Testis (tissue), 3 donors: Measurements from ENCODE around the gene MDGA2. TPM values are rescaled to one million over a fixed set of nuclear protein-coding genes. Genes with fewer than 3 reads are reported as not detected.

Source experiments
- DNase-seq: peaks from one replicate; pipeline ENCODE4 v3.0.0-alpha.2; 2019
- H3K27ac ChIP-seq, 2 donors: fragments of 200-600 bp; sonication (generic); one replicate each; pipeline ENCODE4 v1.5.1; 2019
- H3K27me3 ChIP-seq: fragments of 200-600 bp; sonication (generic); one replicate; pipeline ENCODE4 v1.5.1; 2019
- H3K36me3 ChIP-seq: fragments of 200-600 bp; sonication (generic); one replicate; pipeline ENCODE4 v1.5.1; 2017; ENCODE audit warnings: low read depth; ENCODE audit errors: missing control alignments
- H3K4me1 ChIP-seq: fragments of 200-600 bp; sonication (generic); one replicate; pipeline ENCODE4 v1.5.1; 2019
- H3K4me3 ChIP-seq, 2 donors: fragments of 200-600 bp; sonication (generic); one replicate each; pipeline ENCODE4 v1.5.1; 2017 to 2019
- H3K9me3 ChIP-seq: fragments of 200-600 bp; sonication (generic); one replicate; pipeline ENCODE4 v1.5.1; 2017
- POLR2A ChIP-seq: fragments of 450-650 bp; IDR thresholded peaks from one replicate; pipeline ENCODE4 v1.6.1; 2017; ENCODE audit warnings: antibody characterized with exemption, mild to moderate bottlenecking, moderate library complexity
- WGBS, 2 donors: methylation state at CpG; one replicate each; pipeline ENCODE4 v1.1.5; 2018; 5-methylcytosine and 5-hydroxymethylcytosine counted together
- intact Hi-C: fragments of 100-400 bp; cut with DNase I; formaldehyde crosslinking; loops from one replicate; pipeline ENCODE4 v1.15.1; 2023; ENCODE audit warnings: low total_unique reads
- polyA plus RNA-seq: library from polyadenylated mRNA; stranded (reverse); fragments of 350-450 nt; fragmentation: Illumina TruSeq; extraction: RNeasy Lipid Tissue Mini Kit (QIAGEN cat#74804); gene quantifications from one replicate; pipeline ENCODE4 v1.2.3, GENCODE V29; 2014; ENCODE audit warnings: low read depth, low replicate concordance; ENCODE audit not compliant: insufficient read depth
- total RNA-seq, 2 donors: library from RNA; depleted of rRNA; stranded (reverse); fragments of >200 nt; gene quantifications; one replicate each; pipeline ENCODE4 v1.2.3, GENCODE V29; 2016
- TF ChIP-seq, protein P1 (sequence below), 3 experiments: fragments of 450-650 bp in 2 of 3; fragments of 200-600 bp in 1 of 3; sonication (generic) in 1 of 3; IDR thresholded peaks; one replicate each; pipeline ENCODE4 v1.5.1; 2016 to 2019; ENCODE audit warnings: antibody characterized with exemption in 3 of 3, mild to moderate bottlenecking in 2 of 3, moderate library complexity in 1 of 3

Gene MDGA2
- total and polyA plus RNA-seq, 3 donors from 2014 or later = 3.9 to 11.6 (median 8.4) TPM

DNA sequence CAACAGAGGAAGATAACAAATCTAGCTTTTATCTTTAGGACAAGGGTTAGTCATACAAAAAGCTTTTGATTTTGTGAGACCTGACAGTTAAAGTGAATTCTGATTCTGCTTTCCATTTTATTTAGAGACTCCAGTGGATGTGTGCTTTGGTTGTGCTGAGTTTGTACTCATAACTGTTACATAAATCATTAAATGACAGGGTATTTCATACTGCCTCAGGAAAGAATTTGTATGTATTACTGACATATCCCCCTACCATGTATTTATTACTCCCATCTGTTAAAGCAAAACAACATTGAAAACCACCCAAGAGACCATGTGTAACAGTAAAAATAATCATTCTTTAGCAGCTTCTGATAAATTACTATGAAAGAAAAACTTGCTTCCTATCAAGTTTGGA lies 780.9 kb downstream of the MDGA2 start:
- no peak for DNase-seq
- intact Hi-C loops = no loop called here
- Histone ChIP-seq H3K27ac (no peak overlapping the region), H3K4me3 (no peak overlapping the region), H3K9me3 (no peaks in the 10 kb centered on the region), H3K36me3 (no peaks in the 10 kb centered on the region), H3K27me3 (no peaks in the 10 kb centered on the region), H3K4me1 (no peaks in the 10 kb centered on the region)
- TF ChIP-seq, protein P1, sequence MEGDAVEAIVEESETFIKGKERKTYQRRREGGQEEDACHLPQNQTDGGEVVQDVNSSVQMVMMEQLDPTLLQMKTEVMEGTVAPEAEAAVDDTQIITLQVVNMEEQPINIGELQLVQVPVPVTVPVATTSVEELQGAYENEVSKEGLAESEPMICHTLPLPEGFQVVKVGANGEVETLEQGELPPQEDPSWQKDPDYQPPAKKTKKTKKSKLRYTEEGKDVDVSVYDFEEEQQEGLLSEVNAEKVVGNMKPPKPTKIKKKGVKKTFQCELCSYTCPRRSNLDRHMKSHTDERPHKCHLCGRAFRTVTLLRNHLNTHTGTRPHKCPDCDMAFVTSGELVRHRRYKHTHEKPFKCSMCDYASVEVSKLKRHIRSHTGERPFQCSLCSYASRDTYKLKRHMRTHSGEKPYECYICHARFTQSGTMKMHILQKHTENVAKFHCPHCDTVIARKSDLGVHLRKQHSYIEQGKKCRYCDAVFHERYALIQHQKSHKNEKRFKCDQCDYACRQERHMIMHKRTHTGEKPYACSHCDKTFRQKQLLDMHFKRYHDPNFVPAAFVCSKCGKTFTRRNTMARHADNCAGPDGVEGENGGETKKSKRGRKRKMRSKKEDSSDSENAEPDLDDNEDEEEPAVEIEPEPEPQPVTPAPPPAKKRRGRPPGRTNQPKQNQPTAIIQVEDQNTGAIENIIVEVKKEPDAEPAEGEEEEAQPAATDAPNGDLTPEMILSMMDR (IDR thresholded peaks at IDR 0.05) = no peak
- TF ChIP-seq POLR2A = no peak

DNA sequence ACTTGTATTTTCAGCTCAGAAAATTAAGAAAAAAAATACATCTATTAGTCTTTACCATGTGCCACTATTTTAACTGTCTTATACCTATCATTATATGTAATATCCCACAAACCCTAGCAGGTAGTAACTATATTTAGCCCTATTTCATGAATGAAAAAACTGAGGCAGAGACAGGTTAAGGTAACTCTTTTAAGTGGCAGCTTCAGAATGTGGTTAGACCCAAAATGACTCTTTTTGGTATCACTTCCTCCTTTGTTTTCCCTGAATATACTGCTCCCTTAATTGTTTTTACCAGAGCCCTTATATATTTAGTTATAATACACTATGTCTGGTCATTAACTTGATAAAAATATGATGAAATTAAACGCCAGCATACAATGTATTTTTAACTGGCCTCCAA lies 788.3 kb downstream of the MDGA2 start:
- DNase-seq = no peak
- no peaks in the 10 kb centered on the region for H3K27me3 ChIP-seq
- intact Hi-C loops = no loop called here
- H3K36me3 ChIP-seq = no peaks in the 10 kb centered on the region
- H3K27ac ChIP-seq = no peak overlapping the region
- 92 to 94% methylated on average over 1 of the region's 1 CpG for WGBS, 2 donors
- no peak for TF ChIP-seq POLR2A
- TF ChIP-seq, protein P1 (IDR thresholded peaks at IDR 0.05) = no peak
- H3K4me1 ChIP-seq = no peaks in the 10 kb centered on the region
- no peaks in the 10 kb centered on the region for H3K9me3 ChIP-seq
- H3K4me3 ChIP-seq = no peak overlapping the region

DNA sequence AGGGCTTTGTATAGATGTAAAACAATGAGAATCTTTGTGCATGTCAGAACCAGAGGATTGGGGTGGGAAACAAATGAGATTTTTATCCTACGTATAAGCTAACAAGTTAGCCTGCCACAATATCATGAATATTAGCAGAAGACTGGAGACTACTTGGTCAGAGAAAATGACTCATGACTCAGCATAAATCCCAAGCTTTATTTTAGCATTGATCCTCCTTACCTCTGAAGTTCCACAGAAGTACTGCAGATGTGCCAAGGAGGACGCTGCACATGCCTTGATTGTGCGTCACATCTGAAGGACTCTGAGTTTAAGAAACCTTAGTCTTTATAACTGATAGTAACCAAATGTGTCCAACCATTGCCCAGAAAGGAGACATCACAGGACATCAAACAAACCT lies 789.8 kb downstream of the MDGA2 start:
- DNase-seq = no peak
- Histone ChIP-seq H3K36me3 (no peaks in the 10 kb centered on the region), H3K27ac (no peak overlapping the region), H3K4me1 (no peaks in the 10 kb centered on the region), H3K9me3 (no peaks in the 10 kb centered on the region), H3K27me3 (no peaks in the 10 kb centered on the region), H3K4me3 (no peak overlapping the region)
- intact Hi-C loops = no loop called here
- TF ChIP-seq, protein P1 (IDR thresholded peaks at IDR 0.05) = no peak
- TF ChIP-seq POLR2A = no peak
- 94 to 97% methylated on average over 3 of the region's 3 CpGs for WGBS, 2 donors

DNA sequence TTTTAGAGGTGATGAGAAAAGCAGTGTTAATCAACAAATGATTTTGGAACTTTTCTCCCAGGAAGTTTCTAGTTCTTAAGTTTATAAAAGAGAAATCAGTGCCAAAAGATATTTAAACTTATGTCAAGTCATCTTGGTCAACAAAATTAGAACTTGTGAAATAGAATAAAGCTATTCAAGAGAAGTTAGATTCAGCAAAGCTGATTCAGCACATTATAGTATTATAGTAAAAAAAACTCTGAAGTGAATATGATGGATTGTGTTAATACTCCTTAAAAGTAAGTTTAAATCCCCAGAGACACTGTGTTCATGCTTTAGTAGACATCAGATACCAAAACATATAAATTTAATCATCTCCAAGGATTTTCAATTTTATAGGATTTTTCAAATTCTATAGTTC lies 813.7 kb downstream of the MDGA2 start:
- no peak for TF ChIP-seq POLR2A
- TF ChIP-seq, protein P1 (IDR thresholded peaks at IDR 0.05) = no peak
- H3K4me3 ChIP-seq = no peak overlapping the region
- H3K9me3 ChIP-seq = no peaks in the 10 kb centered on the region
- no peaks in the 10 kb centered on the region for H3K27me3 ChIP-seq
- DNase-seq = no peak
- H3K27ac ChIP-seq = no peak overlapping the region
- no peaks in the 10 kb centered on the region for H3K36me3 ChIP-seq
- H3K4me1 ChIP-seq = no peaks in the 10 kb centered on the region
- intact Hi-C loops = no loop called here

DNA sequence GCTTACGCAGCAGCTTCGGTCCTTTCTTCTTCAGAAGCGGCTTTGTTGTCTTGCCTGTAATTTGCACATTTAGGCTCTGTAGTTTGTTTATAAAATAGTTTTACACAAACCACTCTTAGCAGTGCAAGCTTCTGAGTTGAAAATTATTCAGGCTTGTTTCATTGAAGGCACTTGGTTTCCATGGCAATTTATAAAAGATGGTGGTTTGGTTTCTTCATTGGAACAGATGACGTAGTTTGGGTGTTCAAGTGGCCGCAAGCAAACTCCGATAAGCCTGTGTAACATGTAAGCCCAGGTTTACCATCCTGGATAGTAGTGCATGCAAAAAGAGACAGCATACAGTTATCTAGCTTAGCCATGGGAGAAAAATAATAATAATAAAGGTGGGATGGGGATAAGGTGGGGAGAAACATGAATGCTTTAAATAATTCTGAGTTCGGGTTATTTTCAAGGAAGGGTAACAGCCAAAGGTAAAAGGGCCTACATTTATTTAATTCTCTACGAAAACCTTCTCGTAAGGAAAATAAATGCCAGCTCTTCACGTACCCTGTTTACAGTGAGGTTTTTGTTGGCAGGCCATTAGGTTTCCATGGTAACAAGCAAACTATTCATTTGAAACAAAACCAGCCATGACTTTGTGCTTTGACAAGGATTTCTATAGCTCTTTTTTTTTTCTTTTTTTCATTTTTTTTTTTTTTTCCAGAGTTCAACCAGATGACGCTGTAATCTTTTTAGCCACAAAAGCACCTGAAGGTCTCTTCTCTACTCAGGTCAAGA lies 834.3 kb downstream of the MDGA2 start:
- Histone ChIP-seq H3K36me3 (no peaks in the 10 kb centered on the region), H3K27ac (no peak overlapping the region), H3K27me3 (no peaks in the 10 kb centered on the region), H3K4me3 (no peak overlapping the region), H3K9me3 (no peaks in the 10 kb centered on the region), H3K4me1 (no peaks in the 10 kb centered on the region)
- TF ChIP-seq, protein P1 (IDR thresholded peaks at IDR 0.05) = no peak
- no peak for TF ChIP-seq POLR2A
- intact Hi-C loops = no loop called here
- DNase-seq = no peak
- 74 to 77% methylated on average over 11 of the region's 11 CpGs for WGBS, 2 donors
